ENCODE data around the gene APBA2.
"Not testable (repeated sequence)": the region's sequence is repeated elsewhere in the genome, so short reads cannot be mapped to it uniquely, and the experiment has no call there.

DNA sequence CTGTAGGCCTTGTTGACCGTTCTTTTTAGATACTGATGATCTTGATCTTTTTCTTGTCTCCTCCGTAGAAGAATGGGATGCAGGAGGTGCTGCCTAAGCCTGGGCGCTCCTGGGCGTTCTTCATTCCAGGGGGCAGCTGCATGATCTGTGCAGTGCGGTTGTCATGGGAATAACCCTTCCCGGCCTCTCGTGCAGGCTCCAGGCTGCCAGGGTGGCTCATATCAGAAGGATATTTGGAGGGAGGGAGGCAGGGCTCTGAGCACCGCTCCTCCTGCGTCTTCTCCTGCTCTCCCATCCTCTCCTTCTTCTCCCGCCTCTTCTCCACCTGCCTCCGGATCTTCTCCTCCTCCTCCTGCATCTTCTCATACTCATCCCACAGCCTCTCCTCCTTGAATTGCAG, 43.6 kb upstream of the APBA2 start:
- TF ChIP-seq POLR2A (IDR thresholded peaks at IDR 0.05; ENCODE audit: low read length); GATA1 (IDR thresholded peaks at IDR 0.05; ENCODE audit: low read depth, low read length): not testable (repeated sequence)
